VCaP (cell line): ENCODE measurements around the gene ARL16.

Experiments used
- H3K27ac ChIP-seq: fragments of 450-650 bp; 2 replicates; pipeline ENCODE4 v1.5.1; 2017
- CTCF ChIP-seq: fragments of 450-650 bp; conservative IDR thresholded peaks from 2 replicates; pipeline ENCODE4 v1.5.1; 2017; ENCODE audit warnings: mild to moderate bottlenecking, moderate library complexity

Gene ARL16

GRCh38 chr17:81703747-81704654 lies 20.4 kb upstream of the ARL16 start:
- no peak for TF ChIP-seq CTCF

GRCh38 chr17:81702934-81703746 lies 19.5 kb upstream of the ARL16 start, which contains the start of gene MRPL12:
TSS of gene MRPL12 (plus strand) at chr17:81703367. CDS start at chr17:81703502, 135 bp downstream.
- peak within 1 kb of the TSS; percentile 98 for H3K27ac ChIP-seq
- TF ChIP-seq CTCF, result no peak

More at GRCh38 chr17:81703747-81704654, 20.4 kb upstream of the ARL16 start:
- peak overlapping the region; percentile 98 for H3K27ac ChIP-seq

- no peak for TF ChIP-seq CTCF
- H3K27ac ChIP-seq, result peak overlapping the region; percentile 98
These were observed 17.9 kb upstream of the ARL16 start for GRCh38 chr17:81701288-81702071.

- H3K27ac ChIP-seq, result peak overlapping the region; percentile 98
- TF ChIP-seq CTCF, result no peak
These were observed 17.0 kb upstream of the ARL16 start for GRCh38 chr17:81700353-81701287.

GRCh38 chr17:81697261-81698044 lies 13.9 kb upstream of the ARL16 start:
- TF ChIP-seq CTCF, result no peak
- no peak overlapping the region for H3K27ac ChIP-seq
